HS-5 (cell line): ENCODE data around the gene ALDH8A1.

Experiments
- DNase-seq: peaks from one replicate; pipeline ENCODE4 v3.0.0-alpha.2; 2012; ENCODE audit warnings: low read depth

Gene ALDH8A1

DNA sequence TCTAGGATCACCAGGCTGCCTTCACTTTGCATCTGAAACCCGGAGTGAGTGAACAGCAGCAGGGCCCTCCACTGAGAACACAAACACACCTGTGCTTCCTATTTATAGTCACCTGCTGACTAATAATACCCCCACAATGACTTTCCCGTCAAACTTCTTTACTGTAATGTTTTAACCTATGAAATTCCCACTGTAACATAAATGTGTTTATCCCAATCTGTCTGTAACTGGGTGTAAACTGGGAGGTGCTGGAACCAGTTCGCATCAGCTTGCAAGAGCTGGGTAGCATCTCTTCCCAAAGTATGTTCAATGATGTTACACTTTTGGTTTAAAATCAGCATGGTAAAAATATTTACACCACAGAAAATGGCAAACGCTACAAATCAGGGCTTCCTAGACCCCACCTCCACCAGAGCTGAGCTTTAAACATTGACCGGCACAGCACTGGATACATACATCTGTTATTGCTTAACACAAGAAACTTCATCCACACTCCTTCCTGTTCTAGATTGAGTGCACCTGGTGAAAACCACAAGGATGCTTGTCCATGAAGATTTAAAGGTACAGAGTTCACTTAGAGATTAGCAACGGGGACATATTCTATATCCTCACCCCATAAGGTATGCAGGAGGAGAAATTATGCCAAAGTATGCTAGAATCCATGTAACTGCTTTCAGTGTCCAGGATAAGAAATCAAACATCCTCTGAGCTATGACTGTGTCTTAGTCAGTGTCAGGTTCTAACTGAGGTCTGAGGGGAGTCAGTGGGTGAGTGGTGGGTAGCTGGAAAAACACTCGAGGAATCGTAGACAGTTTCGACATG, 79.0 kb downstream of the ALDH8A1 start:
- peak; percentile 41 for DNase-seq

DNA sequence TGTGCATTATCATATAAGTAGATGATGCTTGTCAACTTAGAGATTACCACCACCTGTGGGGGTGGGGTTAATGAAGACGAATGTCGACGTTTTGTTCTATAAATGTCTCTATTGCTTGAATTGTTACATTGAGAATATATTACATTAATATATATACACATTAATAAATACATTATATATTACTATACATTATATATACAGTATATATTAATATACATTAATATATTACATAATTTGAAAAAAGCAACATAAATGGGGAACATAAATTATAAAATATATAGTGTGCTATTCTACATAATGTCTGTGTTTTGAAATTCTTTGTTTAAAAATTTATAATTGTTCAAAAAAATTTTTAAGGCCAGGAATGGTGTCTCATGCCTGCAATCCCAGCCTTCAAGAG, 81.1 kb downstream of the ALDH8A1 start:
- DNase-seq, result no peak
